ENCODE measurements around the gene METTL2A.
"Not testable (repeated sequence)": the region's sequence is repeated elsewhere in the genome, so short reads cannot be mapped to it uniquely, and the experiment has no call there.

GRCh38 chr17:62426214-62426613 is 2.5 kb downstream of the METTL2A start:
- not testable (repeated sequence) for TF ChIP-seq TAF1 (IDR thresholded peaks at IDR 0.05; ENCODE audit: low read depth); CTCF (IDR thresholded peaks at IDR 0.05; ENCODE audit: poor library complexity, severe bottlenecking); EZH2 (IDR thresholded peaks at IDR 0.05; ENCODE audit: borderline replicate concordance, insufficient read depth, low read length, poor library complexity, severe bottlenecking); POLR2AphosphoS5 (IDR thresholded peaks at IDR 0.05); SMC3 (conservative IDR thresholded peaks at IDR 0.05; ENCODE audit: poor library complexity); EP300 (conservative IDR thresholded peaks at IDR 0.05; ENCODE audit: poor library complexity, severe bottlenecking)
